Hematopoietic multipotent progenitor cell treated with erythropoietin and hydrocortisone succinate and interleukin-3 and kit ligand, for 17 days (in vitro differentiated cells): ENCODE results near the gene PSMF1.
A peak's percentile ranks its signal among the peaks of the same experiment; 100 is the strongest.

Experiments
- DNase-seq: peaks from one replicate; pipeline ENCODE4 v3.0.0-alpha.2; 2015; ENCODE audit warnings: low spot score

PSMF1 gene

DNA sequence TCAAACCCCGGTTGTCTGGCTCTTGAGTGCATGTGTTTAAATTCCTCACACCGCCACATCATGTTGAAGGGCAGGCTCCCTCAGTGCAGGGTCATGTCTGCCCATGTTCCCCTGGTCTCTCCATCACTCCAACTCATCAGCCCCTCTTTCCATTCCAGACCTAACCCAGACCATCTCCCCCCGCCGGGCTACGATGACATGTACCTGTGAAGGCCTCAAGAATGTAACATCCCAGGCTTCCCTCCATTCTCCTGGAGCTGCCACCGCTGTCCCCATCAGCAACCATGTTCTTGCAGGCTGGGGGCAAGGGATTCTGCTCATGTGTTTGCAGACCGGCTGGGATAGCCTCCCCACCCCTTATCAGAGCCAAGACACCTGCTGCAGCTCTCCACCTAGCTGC is 46.5 kb downstream of the PSMF1 start:
- no peak for DNase-seq

- DNase-seq, result no peak
Observed at GRCh38 chr20:1165521-1165920, 47.1 kb downstream of the PSMF1 start.

DNA sequence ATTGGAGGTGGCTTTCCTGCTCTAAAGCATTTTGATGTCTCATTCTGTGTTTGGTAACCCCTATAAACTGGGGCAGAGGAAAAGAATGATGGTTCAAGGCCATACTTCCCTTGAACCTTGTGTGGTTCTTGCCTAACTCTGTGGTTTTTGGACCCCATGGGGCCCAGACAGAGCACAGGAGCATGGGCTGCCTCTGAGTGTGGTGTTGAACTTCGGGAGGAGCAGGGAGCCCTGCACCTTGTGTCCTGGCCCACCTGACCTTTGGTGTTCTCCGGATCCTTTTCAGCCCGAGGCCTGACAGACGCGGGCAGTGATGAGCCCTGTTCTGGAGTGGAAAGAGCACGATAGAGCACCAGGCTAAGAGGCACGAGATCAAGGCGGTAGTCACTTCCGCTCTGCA is 47.5 kb downstream of the PSMF1 start:
- DNase-seq, result no peak

- no peak for DNase-seq
Observed at GRCh38 chr20:1166948-1167720, 48.7 kb downstream of the PSMF1 start.

DNA sequence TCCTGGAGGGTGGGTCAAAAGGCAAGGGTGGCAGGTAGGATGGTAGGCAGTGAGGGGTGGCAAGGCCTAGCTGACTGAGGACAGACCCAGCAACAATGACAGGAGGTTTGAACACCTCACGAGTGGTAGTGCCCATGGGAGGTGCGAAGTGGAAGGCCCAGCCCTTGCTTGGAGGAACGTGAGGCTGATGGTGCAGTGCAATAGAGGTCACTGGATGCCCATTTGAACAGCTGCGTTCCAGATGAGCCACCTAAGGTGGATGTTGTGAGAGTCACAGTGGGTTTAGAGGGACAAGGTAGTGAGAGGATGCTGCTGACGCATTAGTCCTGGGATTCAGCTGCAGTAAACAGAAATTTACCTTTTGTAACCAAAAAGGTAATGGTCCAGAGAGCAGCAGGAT is 50.8 kb downstream of the PSMF1 start:
- no peak for DNase-seq

- DNase-seq, result peak; percentile 30
Observed at GRCh38 chr20:1171461-1172093, 53.2 kb downstream of the PSMF1 start.

DNA sequence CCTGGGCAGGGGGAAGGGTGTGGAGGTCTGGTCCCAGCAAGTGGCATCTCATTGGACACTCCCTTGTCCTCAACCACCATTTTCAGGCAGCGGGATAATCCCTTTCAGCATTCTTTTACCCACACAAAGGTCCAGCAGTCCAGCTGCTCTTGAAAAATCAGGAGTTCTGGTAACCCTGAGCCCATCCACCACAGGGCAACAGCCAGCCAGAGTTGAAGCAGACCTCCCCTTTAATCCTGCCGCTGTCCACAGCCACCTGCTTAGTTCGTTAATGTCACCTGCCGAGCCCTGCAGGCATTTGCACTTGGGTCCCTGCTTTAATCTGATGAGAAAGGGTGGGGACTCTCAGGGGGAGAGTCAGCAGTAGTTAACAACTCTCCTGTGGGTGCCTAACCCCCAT is 55.3 kb downstream of the PSMF1 start:
- no peak for DNase-seq

- no peak for DNase-seq
Observed at GRCh38 chr20:1174787-1175186, 56.4 kb downstream of the PSMF1 start.

GRCh38 chr20:1177680-1178079 is 59.3 kb downstream of the PSMF1 start:
- no peak for DNase-seq

GRCh38 chr20:1178103-1178502 is 59.7 kb downstream of the PSMF1 start:
- DNase-seq, result no peak

GRCh38 chr20:1178623-1179022 is 60.2 kb downstream of the PSMF1 start:
- no peak for DNase-seq

- DNase-seq, result no peak
Observed at GRCh38 chr20:1180949-1181348, 62.5 kb downstream of the PSMF1 start.

DNA sequence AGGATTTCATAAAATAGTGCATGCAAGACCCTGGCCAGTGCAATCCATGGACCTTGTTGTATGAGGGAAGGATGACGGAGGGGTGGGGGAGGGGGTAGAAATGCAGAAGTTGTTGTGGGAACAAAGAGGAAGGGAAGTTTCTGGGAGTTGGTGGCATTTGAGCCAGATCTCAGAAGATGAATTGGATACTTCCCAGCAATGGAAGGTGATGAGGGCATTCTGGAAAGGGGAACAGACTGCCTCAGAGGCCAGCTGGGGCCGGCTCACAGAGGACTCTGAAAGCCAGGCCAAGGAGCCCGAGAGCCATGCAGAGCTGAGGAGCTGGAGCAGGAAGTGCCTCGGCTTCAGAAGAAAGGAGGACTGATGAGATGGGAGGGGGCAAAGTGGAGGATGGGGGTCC is 63.7 kb downstream of the PSMF1 start:
- DNase-seq, result no peak

GRCh38 chr20:1183153-1183552 is 64.8 kb downstream of the PSMF1 start:
- DNase-seq, result no peak

- no peak for DNase-seq
Observed at GRCh38 chr20:1184260-1184637, 65.8 kb downstream of the PSMF1 start.

DNA sequence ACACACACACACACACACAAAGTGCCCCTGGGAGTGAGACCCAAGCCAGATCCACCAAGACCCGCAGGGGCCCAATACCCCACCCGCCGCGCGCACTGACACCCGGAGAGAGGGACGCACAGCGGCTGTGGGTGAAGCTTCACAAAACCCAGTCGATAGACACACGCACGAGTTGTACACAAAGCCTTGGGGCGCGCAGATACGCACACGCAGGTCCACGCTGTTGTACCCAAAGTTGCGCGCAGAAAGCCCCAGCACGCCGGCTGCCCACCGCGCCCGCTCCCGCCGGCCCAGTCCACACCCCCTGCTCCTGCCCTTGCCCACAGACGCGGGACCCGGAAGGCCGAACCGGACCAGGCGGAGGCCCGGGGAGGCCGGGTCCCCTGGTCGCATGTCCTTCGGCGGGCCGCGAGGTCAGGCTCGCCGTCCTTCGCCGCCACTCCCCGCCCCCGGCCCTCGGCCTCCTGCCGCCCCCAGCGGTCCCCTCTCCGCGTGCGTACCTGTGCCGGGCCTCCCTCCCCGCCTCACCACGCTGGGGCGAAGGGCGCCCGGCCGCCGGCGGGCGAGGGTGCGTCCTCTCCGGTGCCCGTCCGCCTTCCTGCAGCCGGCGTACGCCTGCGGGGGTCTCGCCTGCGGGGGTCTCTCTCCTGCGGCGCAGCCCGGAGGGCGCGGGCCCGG is 66.4 kb downstream of the PSMF1 start, which contains the start of gene TMEM74B:
TMEM74B (minus strand) TSS at position 344 of the 678 bp plus-strand sequence. CDS start 1,180 bp downstream, outside the sequence.
- DNase-seq, result no peak

GRCh38 chr20:1185316-1185741 is 66.9 kb downstream of the PSMF1 start:
- DNase-seq, result no peak

GRCh38 chr20:1185790-1186334 is 67.5 kb downstream of the PSMF1 start:
- DNase-seq, result peak; percentile 47

DNA sequence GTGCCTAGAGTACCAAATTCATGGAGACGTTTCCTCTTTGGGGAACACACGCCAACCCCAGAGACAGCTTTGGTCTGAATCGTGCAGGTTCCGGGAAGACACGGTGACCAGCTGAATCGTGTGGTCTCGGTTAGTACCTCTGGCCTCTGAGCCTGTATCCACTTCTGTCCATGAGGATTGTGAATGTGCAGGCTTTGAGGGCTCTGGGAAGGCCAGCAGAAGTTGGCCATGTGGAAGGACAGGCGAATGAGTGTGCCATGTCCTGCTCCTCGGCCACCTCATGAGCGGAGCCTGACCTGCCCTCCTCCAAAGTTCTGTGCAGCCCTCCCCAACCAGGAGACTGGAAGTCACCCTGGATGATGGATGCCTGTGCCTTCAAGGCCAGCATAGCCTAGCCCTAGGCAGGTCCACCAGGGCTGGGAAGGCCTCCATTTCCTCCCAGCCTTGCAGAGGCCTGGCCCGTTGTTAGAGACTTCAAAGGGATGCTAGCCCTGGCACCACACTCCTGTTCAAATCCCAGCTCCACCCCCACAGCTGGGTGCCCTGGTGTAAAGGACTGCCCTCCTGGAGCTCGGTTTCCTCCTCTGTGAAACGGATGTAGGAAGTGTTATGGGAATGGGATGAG is 68.1 kb downstream of the PSMF1 start:
- DNase-seq, result no peak

DNA sequence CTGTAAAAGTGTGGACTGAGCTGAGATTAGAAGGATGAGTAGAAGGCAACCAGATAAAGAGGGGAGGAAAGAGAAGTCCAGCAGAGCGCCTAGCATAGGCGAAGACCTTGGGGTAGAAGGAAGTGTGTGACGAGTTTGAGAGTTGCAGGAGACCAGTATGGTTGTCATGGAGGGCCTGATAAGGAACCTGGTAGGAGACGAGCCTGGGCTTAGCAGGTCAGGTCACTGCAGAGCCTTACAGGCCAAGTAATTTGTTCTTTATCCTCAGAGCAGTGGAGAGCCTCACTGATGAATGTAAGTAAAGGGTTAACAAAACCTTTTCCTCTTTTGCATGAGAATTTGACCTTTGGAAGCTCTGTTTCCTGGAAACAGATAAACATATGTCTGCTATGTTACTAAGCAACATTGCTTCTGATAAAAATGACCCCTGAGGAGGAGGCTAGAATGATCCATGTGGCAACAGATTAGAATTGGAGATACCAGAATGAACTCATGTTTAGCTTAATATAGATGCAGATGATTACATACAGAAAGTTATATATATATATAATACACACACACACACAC is 69.3 kb downstream of the PSMF1 start:
- DNase-seq, result peak; percentile 35

GRCh38 chr20:1188347-1188746 is 69.9 kb downstream of the PSMF1 start:
- DNase-seq, result no peak

DNA sequence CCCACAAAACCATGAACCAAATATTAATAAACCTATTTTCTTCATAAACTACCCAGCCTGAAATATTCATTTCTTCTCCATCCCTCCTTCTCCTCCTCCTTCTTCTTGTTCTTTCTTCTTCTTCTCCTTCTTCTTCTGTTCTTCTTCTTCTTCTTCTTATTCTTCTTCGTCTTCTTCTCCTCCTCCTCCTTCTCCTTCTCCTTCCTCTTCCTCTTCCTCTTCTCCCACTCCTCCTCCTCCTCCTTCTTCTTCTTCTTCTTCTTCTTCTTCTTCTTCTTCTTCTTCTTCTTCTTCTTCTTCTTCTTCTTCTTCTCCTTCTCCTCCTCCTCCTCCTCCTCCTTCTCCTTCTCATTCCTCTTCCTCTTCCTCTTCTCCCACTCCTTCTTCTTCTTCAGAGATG is 71.4 kb downstream of the PSMF1 start:
- DNase-seq, result no peak
